Measurements from ENCODE around the gene ZNF320. TPM values are rescaled to one million over a fixed set of nuclear protein-coding genes. Genes with fewer than 3 reads are reported as not detected.

The ZNF320 gene
- polyA plus RNA-seq, 3 donors = 1.6 to 4.4 (median 3.4) TPM

DNA sequence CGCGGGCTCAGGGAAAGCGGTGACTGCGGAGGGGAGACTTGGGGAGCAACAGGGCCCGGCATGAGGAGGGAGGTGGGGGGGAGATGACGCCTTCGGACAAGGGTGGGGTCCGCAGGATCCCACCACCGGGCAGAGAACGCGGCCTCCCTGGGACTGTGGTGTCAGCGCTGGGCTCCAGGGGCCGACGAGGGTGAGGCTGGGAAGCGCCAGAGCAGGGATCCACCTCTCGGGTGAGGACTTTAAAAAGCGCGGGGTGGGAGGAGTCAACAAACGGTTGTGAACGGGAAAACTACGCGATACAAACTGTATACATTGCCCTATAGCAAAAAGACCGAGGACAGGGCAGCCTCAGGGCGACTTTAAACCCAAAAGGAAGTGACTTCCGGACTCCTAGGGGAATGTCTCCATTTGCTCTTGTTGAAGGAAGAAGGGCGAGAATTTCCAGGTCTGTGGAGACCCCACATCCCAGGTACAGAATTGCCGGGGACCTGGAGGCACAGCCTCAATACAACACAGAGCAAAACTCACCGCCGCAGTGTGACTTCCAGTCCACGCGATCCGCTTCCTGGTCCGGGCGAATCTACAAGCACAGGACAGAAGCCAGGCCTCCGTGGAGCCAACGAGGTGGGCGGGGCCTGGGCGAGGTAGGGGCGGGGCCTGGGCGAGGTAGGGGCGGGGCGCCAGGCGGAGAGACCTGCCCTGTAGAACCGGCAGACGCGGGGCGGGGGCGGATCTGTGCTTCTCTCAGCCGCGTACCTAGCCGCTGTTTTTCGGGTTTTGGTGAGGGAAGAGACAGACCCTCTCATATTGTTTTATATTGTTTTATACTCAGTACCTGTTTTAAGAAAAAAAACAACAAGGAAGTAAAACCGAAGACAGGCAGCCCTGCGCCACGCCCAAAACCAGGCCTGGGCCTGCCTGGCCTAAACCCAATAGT lies 25.7 kb upstream of the ZNF320 start, which contains the start of gene ZNF888:
Gene ZNF888, minus strand, starts transcription at position 588 of the 937 bp plus-strand sequence. CDS start 5,555 bp downstream, outside the sequence.
- H3K27me3 ChIP-seq (ENCODE audit: control insufficient read depth in 2 of 2, insufficient read depth in 2 of 2, low read length in 2 of 2) = no peaks in the 10 kb centered on the region
- peak within 1 kb of the TSS; percentile 84 for H2AFZ ChIP-seq (ENCODE audit: insufficient read depth, low read depth, low read length, poor library complexity, severe bottlenecking)
- peak within 1 kb of the TSS; percentile 62 to 89 (median 87) for H3K4me3 ChIP-seq (replicated peaks in 1 of 3; ENCODE audit: low read depth in 2 of 3, low read length in 3 of 3)
- Mint-ChIP-seq H3K27ac (peak within 1 kb of the TSS; percentile 93 to 98 (median 95)), H3K4me3 (peak within 1 kb of the TSS; percentile 93 to 96), H3K27me3 (ENCODE audit: low read depth in 3 of 3) (peaks cover 0 to 1% (median 0%) of the 10 kb centered on the region in 3 donors), H3K4me1 (peaks cover 34% of the 10 kb centered on the region), H3K9me3 (no peaks in the 10 kb centered on the region), H3K36me3 (peaks cover 15 to 18% of the 10 kb centered on the region in 2 donors)
- peaks cover 24 to 29% of the 10 kb centered on the region in 2 donors for H3K4me1 ChIP-seq (ENCODE audit: control insufficient read depth in 1 of 2, insufficient read depth in 2 of 2, low read length in 2 of 2)
- peaks cover 22% of the 10 kb centered on the region for H3K79me2 ChIP-seq (ENCODE audit: insufficient read depth, low read length)
- H4K20me1 ChIP-seq (ENCODE audit: insufficient read depth, low read length) = no peaks in the 10 kb centered on the region
- H3K36me3 ChIP-seq (replicated peaks in 1 of 2; ENCODE audit: control insufficient read depth in 1 of 2, insufficient read depth in 2 of 2, low read length in 2 of 2) = peaks cover 0 to 10% of the 10 kb centered on the region in 2 donors
- peak within 1 kb of the TSS; percentile 83 to 87 for H3K27ac ChIP-seq (ENCODE audit: low read depth in 1 of 2, low read length in 2 of 2)
- H3K9me3 ChIP-seq (replicated peaks in 1 of 2; ENCODE audit: control insufficient read depth in 1 of 2, insufficient read depth in 1 of 2, low read length in 2 of 2) = no peaks in the 10 kb centered on the region
- 0% methylated on average over 25 of the region's 55 CpGs for WGBS (ENCODE audit: insufficient coverage)
- intact Hi-C loops (cut with micrococcal nuclease) = loop anchor here (2.0 to 10.0 kb wide), 5 partner anchors 20 to 272 kb away; partner anchors contain the start of genes ZNF320 (in 2 of the 2), ZNF816 (in 2 of the 2) and ZNF665 (in 1 of the 2)
- H3K4me2 ChIP-seq (replicated peaks; ENCODE audit: extremely low read depth, low read length, poor library complexity, severe bottlenecking) = peak within 1 kb of the TSS; percentile 94
- TF ChIP-seq, protein P1, sequence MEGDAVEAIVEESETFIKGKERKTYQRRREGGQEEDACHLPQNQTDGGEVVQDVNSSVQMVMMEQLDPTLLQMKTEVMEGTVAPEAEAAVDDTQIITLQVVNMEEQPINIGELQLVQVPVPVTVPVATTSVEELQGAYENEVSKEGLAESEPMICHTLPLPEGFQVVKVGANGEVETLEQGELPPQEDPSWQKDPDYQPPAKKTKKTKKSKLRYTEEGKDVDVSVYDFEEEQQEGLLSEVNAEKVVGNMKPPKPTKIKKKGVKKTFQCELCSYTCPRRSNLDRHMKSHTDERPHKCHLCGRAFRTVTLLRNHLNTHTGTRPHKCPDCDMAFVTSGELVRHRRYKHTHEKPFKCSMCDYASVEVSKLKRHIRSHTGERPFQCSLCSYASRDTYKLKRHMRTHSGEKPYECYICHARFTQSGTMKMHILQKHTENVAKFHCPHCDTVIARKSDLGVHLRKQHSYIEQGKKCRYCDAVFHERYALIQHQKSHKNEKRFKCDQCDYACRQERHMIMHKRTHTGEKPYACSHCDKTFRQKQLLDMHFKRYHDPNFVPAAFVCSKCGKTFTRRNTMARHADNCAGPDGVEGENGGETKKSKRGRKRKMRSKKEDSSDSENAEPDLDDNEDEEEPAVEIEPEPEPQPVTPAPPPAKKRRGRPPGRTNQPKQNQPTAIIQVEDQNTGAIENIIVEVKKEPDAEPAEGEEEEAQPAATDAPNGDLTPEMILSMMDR (IDR thresholded peaks at IDR 0.05) = no peak
- peak; percentile 82 to 85 (median 83) for DNase-seq
- H3K9ac ChIP-seq (ENCODE audit: insufficient read depth, low read length, poor library complexity, severe bottlenecking) = peak within 1 kb of the TSS; percentile 77

- no peak overlapping the region for H3K27ac Mint-ChIP-seq
- Histone ChIP-seq H3K36me3 (replicated peaks in 1 of 2; ENCODE audit: control insufficient read depth in 1 of 2, insufficient read depth in 2 of 2, low read length in 2 of 2) (peaks cover 37 to 51% of the 10 kb centered on the region in 2 donors), H3K27ac (ENCODE audit: low read depth in 1 of 2, low read length in 2 of 2) (no peak overlapping the region), H3K4me1 (ENCODE audit: control insufficient read depth in 1 of 2, insufficient read depth in 2 of 2, low read length in 2 of 2) (peaks cover 7 to 12% of the 10 kb centered on the region in 2 donors), H3K9me3 (replicated peaks in 1 of 2; ENCODE audit: control insufficient read depth in 1 of 2, insufficient read depth in 1 of 2, low read length in 2 of 2) (peaks cover 0 to 4% of the 10 kb centered on the region in 2 donors), H4K20me1 (ENCODE audit: insufficient read depth, low read length) (no peaks in the 10 kb centered on the region), H2AFZ (ENCODE audit: insufficient read depth, low read depth, low read length, poor library complexity, severe bottlenecking) (no peak overlapping the region), H3K9ac (ENCODE audit: insufficient read depth, low read length, poor library complexity, severe bottlenecking) (no peak overlapping the region), H3K4me3 (replicated peaks in 1 of 3; ENCODE audit: low read depth in 2 of 3, low read length in 3 of 3) (no peak overlapping the region), H3K4me2 (replicated peaks; ENCODE audit: extremely low read depth, low read length, poor library complexity, severe bottlenecking) (no peak overlapping the region), H3K27me3 (ENCODE audit: control insufficient read depth in 2 of 2, insufficient read depth in 2 of 2, low read length in 2 of 2) (no peaks in the 10 kb centered on the region), H3K79me2 (ENCODE audit: insufficient read depth, low read length) (peaks cover 17% of the 10 kb centered on the region)
- H3K27me3 Mint-ChIP-seq (ENCODE audit: low read depth in 3 of 3) = no peaks in the 10 kb centered on the region
- WGBS (ENCODE audit: insufficient coverage) = no CpG with 5 or more reads among the region's 5 CpGs
- TF ChIP-seq, protein P1 (IDR thresholded peaks at IDR 0.05) = no peak
- peaks cover 56 to 61% of the 10 kb centered on the region in 2 donors for H3K36me3 Mint-ChIP-seq
- intact Hi-C loops (cut with micrococcal nuclease) = no loop called here
- DNase-seq = no peak
- no peak overlapping the region for H3K4me3 Mint-ChIP-seq
- peaks cover 0 to 25% (median 11%) of the 10 kb centered on the region in 7 donors for H3K9me3 Mint-ChIP-seq
- peaks cover 15% of the 10 kb centered on the region for H3K4me1 Mint-ChIP-seq
Observed at GRCh38 chr19:52917531-52917930, 20.1 kb upstream of the ZNF320 start.

All from CD14-positive monocyte (primary cell).